Stimulated activated CD4-positive, alpha-beta T cell treated with anti-CD3 and anti-CD28 coated beads, Interleukin-4, amount 100 ng/mL, for 4 hours (primary cell): ENCODE data around the gene EXOC3L1.

Experiments used
- DNase-seq, 2 experiments: peaks; one replicate each; pipeline ENCODE4 v3.0.0-alpha.2; 2020

Gene EXOC3L1

GRCh38 chr16:67190041-67190440 lies at the start of gene EXOC3L1:
EXOC3L1 (minus strand) TSS chr16:67190136; CDS start chr16:67189676, 460 bp downstream.
- DNase-seq, result no peak

- no peak for DNase-seq
These were observed 49.0 kb upstream of the EXOC3L1 start for GRCh38 chr16:67238806-67239470.

GRCh38 chr16:67238278-67238575 lies 48.3 kb upstream of the EXOC3L1 start:
- DNase-seq, result no peak

- no peak for DNase-seq
These were observed 47.7 kb upstream of the EXOC3L1 start for GRCh38 chr16:67237396-67238277.

GRCh38 chr16:67236563-67237395 lies 46.8 kb upstream of the EXOC3L1 start:
- peak; percentile 51 to 66 for DNase-seq

GRCh38 chr16:67235816-67236562 lies 46.1 kb upstream of the EXOC3L1 start:
- peak in 1 of 2 experiments; percentile 40 for DNase-seq

- no peak for DNase-seq
These were observed 44.3 kb upstream of the EXOC3L1 start for GRCh38 chr16:67234180-67234597.

- DNase-seq, result no peak
These were observed 43.7 kb upstream of the EXOC3L1 start for GRCh38 chr16:67233596-67233995.

GRCh38 chr16:67230809-67231660 lies 41.1 kb upstream of the EXOC3L1 start:
- no peak for DNase-seq

- no peak for DNase-seq
These were observed 40.2 kb upstream of the EXOC3L1 start for GRCh38 chr16:67229906-67230808.

GRCh38 chr16:67228905-67229304 lies 39.0 kb upstream of the EXOC3L1 start:
- no peak for DNase-seq

- DNase-seq, result no peak
These were observed 38.3 kb upstream of the EXOC3L1 start for GRCh38 chr16:67228034-67228785.

GRCh38 chr16:67227567-67227921 lies 37.6 kb upstream of the EXOC3L1 start:
- DNase-seq, result no peak

GRCh38 chr16:67226804-67227566 lies 37.0 kb upstream of the EXOC3L1 start, which contains the start of gene TMEM208:
TMEM208 (plus strand) TSS chr16:67227130; CDS start chr16:67227219, 89 bp downstream.
- DNase-seq, result peak; percentile 96 to 97

GRCh38 chr16:67226295-67226803 lies 36.4 kb upstream of the EXOC3L1 start:
- DNase-seq, result no peak

- DNase-seq, result no peak
These were observed 34.1 kb upstream of the EXOC3L1 start for GRCh38 chr16:67223992-67224391.

- no peak for DNase-seq
These were observed 26.9 kb upstream of the EXOC3L1 start for GRCh38 chr16:67216612-67217490.

- no peak for DNase-seq
These were observed 25.8 kb upstream of the EXOC3L1 start for GRCh38 chr16:67215706-67216105.
